Large intestine (tissue), 3 donors: ENCODE measurements around the gene SERP2. TPM values are rescaled to one million over a fixed set of nuclear protein-coding genes. Genes with fewer than 3 reads are reported as not detected.

Source experiments
- DNase-seq, 2 donors: peaks; one replicate each; pipeline versions ENCODE4 v3.0.0 to v3.0.0-alpha.2; 2013
- H3K27ac ChIP-seq: one replicate; pipeline ENCODE4 v1.5.1; 2013; ENCODE audit warnings: low read length
- H3K27me3 ChIP-seq: 2 replicates; pipeline ENCODE4 v1.6.1; 2013; ENCODE audit warnings: low read length; ENCODE audit not compliant: control insufficient read depth, insufficient read depth
- H3K36me3 ChIP-seq: 2 replicates; pipeline ENCODE4 v1.6.1; 2013; ENCODE audit warnings: low read length; ENCODE audit not compliant: control insufficient read depth, insufficient read depth
- H3K4me1 ChIP-seq: one replicate; pipeline ENCODE4 v1.6.1; 2013; ENCODE audit warnings: low read length; ENCODE audit not compliant: control insufficient read depth, insufficient read depth
- H3K4me3 ChIP-seq: one replicate; pipeline ENCODE4 v1.5.1; 2013; ENCODE audit warnings: low read length
- H3K9me3 ChIP-seq: one replicate; pipeline ENCODE4 v1.6.1; 2013; ENCODE audit warnings: mild to moderate bottlenecking, low read depth, low read length, moderate library complexity; ENCODE audit not compliant: control insufficient read depth
- WGBS: methylation state at CpG from one replicate; pipeline ENCODE4 v1.1.5; 2013; ENCODE audit warnings: low lambda C conversion rate; ENCODE audit not compliant: insufficient coverage; 5-methylcytosine and 5-hydroxymethylcytosine counted together
- polyA plus RNA-seq: library from polyadenylated mRNA; unstranded; fragments of 120-200 nt; gene quantifications from one replicate; pipeline ENCODE4 v1.2.1, GENCODE V29; 2013

SERP2 gene
- polyA plus RNA-seq, 1 donor = 7.6 TPM

- H3K9me3 ChIP-seq = no peaks in the 10 kb centered on the region
- peak overlapping the region; percentile 63 for H3K27ac ChIP-seq
- no peak overlapping the region for H3K4me3 ChIP-seq
- no peaks in the 10 kb centered on the region for H3K36me3 ChIP-seq
- DNase-seq = peak in 1 of 2 donors; percentile 68
- H3K27me3 ChIP-seq = no peaks in the 10 kb centered on the region
- no CpG with 5 or more reads among the region's 7 CpGs for WGBS
- peaks cover 28% of the 10 kb centered on the region for H3K4me1 ChIP-seq
Measured at GRCh38 chr13:44386913-44387556, 13.4 kb downstream of the SERP2 start.

- no peaks in the 10 kb centered on the region for H3K36me3 ChIP-seq
- no peaks in the 10 kb centered on the region for H3K9me3 ChIP-seq
- peaks cover 19% of the 10 kb centered on the region for H3K4me1 ChIP-seq
- H3K4me3 ChIP-seq = no peak overlapping the region
- no peak overlapping the region for H3K27ac ChIP-seq
- no peaks in the 10 kb centered on the region for H3K27me3 ChIP-seq
- peak in 1 of 2 donors; percentile 57 for DNase-seq
- WGBS = no CpG with 5 or more reads among the region's 7 CpGs
Measured at GRCh38 chr13:44388427-44389059, 14.9 kb downstream of the SERP2 start.

- Histone ChIP-seq H3K4me1 (peaks cover 19% of the 10 kb centered on the region), H3K27ac (no peak overlapping the region)
- no CpG with 5 or more reads among the region's 4 CpGs for WGBS
Measured at GRCh38 chr13:44389060-44389666, 15.5 kb downstream of the SERP2 start.

GRCh38 chr13:44389876-44390275, 16.3 kb downstream of the SERP2 start:
- Histone ChIP-seq H3K27ac (no peak overlapping the region), H3K4me3 (no peak overlapping the region), H3K36me3 (no peaks in the 10 kb centered on the region), H3K4me1 (peaks cover 19% of the 10 kb centered on the region), H3K9me3 (no peaks in the 10 kb centered on the region), H3K27me3 (no peaks in the 10 kb centered on the region)
- WGBS = no CpG with 5 or more reads among the region's 1 CpG
- DNase-seq = no peak

More at GRCh38 chr13:44389060-44389666, 15.5 kb downstream of the SERP2 start:
- no peaks in the 10 kb centered on the region for H3K9me3 ChIP-seq
- no peak overlapping the region for H3K4me3 ChIP-seq
- no peak for DNase-seq
- H3K36me3 ChIP-seq = no peaks in the 10 kb centered on the region
- no peaks in the 10 kb centered on the region for H3K27me3 ChIP-seq

- no peaks in the 10 kb centered on the region for H3K27me3 ChIP-seq
- no peak overlapping the region for H3K4me3 ChIP-seq
- H3K36me3 ChIP-seq = no peaks in the 10 kb centered on the region
- WGBS = no CpG with 5 or more reads among the region's 8 CpGs
- no peak overlapping the region for H3K27ac ChIP-seq
- DNase-seq = no peak
- no peaks in the 10 kb centered on the region for H3K9me3 ChIP-seq
- H3K4me1 ChIP-seq = peaks cover 14% of the 10 kb centered on the region
Measured at GRCh38 chr13:44393391-44393790, 19.8 kb downstream of the SERP2 start.

GRCh38 chr13:44394658-44395057, 21.0 kb downstream of the SERP2 start:
- Histone ChIP-seq H3K27ac (no peak overlapping the region), H3K27me3 (no peaks in the 10 kb centered on the region), H3K36me3 (no peaks in the 10 kb centered on the region), H3K4me3 (no peak overlapping the region), H3K9me3 (no peaks in the 10 kb centered on the region), H3K4me1 (peaks cover 7% of the 10 kb centered on the region)
- no peak for DNase-seq

- H3K27me3 ChIP-seq = no peaks in the 10 kb centered on the region
- H3K4me1 ChIP-seq = peaks cover 7% of the 10 kb centered on the region
- H3K9me3 ChIP-seq = no peaks in the 10 kb centered on the region
- WGBS = no CpG with 5 or more reads among the region's 8 CpGs
- no peaks in the 10 kb centered on the region for H3K36me3 ChIP-seq
- DNase-seq = no peak
- no peak overlapping the region for H3K4me3 ChIP-seq
- H3K27ac ChIP-seq = no peak overlapping the region
Measured at GRCh38 chr13:44395976-44396694, 22.5 kb downstream of the SERP2 start.

GRCh38 chr13:44396701-44397580, 23.3 kb downstream of the SERP2 start:
- H3K27ac ChIP-seq = peak overlapping the region; percentile 32

GRCh38 chr13:44397766-44398223, 24.2 kb downstream of the SERP2 start:
- no peak overlapping the region for H3K4me3 ChIP-seq
- H3K27ac ChIP-seq = peak overlapping the region; percentile 32
- no peaks in the 10 kb centered on the region for H3K27me3 ChIP-seq
- no peaks in the 10 kb centered on the region for H3K9me3 ChIP-seq
- H3K36me3 ChIP-seq = no peaks in the 10 kb centered on the region
- no peak for DNase-seq
- 100% methylated on average over 1 of the region's 3 CpGs for WGBS
- peaks cover 7% of the 10 kb centered on the region for H3K4me1 ChIP-seq

More at GRCh38 chr13:44396701-44397580, 23.3 kb downstream of the SERP2 start:
- H3K9me3 ChIP-seq = no peaks in the 10 kb centered on the region
- peaks cover 7% of the 10 kb centered on the region for H3K4me1 ChIP-seq
- no peaks in the 10 kb centered on the region for H3K27me3 ChIP-seq
- DNase-seq = peak in 1 of 2 donors; percentile 48
- no CpG with 5 or more reads among the region's 26 CpGs for WGBS
- H3K4me3 ChIP-seq = no peak overlapping the region
- H3K36me3 ChIP-seq = no peaks in the 10 kb centered on the region
